PC-9 (cell line): Measurements from ENCODE around the gene SMIM20.

Source experiments
- EZH2 ChIP-seq: fragments of 200-600 bp; sonication (generic); IDR thresholded peaks from 2 replicates; pipeline ENCODE4 v1.8.0; 2017; ENCODE audit warnings: antibody characterized with exemption, low read depth
- TF ChIP-seq, protein P1 (sequence below): fragments of 200-600 bp; sonication (generic); conservative IDR thresholded peaks from 2 replicates; pipeline ENCODE4 v1.6.1; 2017; ENCODE audit warnings: mixed run types, antibody characterized with exemption, mild to moderate bottlenecking, moderate library complexity

- no peak for TF ChIP-seq EZH2
- TF ChIP-seq, protein P1, sequence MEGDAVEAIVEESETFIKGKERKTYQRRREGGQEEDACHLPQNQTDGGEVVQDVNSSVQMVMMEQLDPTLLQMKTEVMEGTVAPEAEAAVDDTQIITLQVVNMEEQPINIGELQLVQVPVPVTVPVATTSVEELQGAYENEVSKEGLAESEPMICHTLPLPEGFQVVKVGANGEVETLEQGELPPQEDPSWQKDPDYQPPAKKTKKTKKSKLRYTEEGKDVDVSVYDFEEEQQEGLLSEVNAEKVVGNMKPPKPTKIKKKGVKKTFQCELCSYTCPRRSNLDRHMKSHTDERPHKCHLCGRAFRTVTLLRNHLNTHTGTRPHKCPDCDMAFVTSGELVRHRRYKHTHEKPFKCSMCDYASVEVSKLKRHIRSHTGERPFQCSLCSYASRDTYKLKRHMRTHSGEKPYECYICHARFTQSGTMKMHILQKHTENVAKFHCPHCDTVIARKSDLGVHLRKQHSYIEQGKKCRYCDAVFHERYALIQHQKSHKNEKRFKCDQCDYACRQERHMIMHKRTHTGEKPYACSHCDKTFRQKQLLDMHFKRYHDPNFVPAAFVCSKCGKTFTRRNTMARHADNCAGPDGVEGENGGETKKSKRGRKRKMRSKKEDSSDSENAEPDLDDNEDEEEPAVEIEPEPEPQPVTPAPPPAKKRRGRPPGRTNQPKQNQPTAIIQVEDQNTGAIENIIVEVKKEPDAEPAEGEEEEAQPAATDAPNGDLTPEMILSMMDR, result no peak
These were observed 27.6 kb downstream of the SMIM20 start for GRCh38 chr4:25941457-25942221.
